Keratinocyte (primary cell): Measurements from ENCODE around the gene LYRM7.

Experiments
- EZH2 ChIP-seq: IDR thresholded peaks from one replicate; pipeline ENCODE4 v1.6.1; 2012; ENCODE audit warnings: inconsistent platforms, mild to moderate bottlenecking, low read length, moderate library complexity
- TF ChIP-seq, protein P1 (sequence below), 3 experiments: IDR thresholded peaks in 1 of 3; conservative IDR thresholded peaks in 1 of 3; optimal IDR thresholded peaks in 1 of 3; 2 replicates in 2 of 3; 3 replicates in 1 of 3; pipeline versions ENCODE3 to v1.5.1; 2011; ENCODE audit warnings: low read length in 3 of 3, mild to moderate bottlenecking in 3 of 3, moderate library complexity in 2 of 3, control low read depth in 1 of 3, inconsistent platforms in 1 of 3; ENCODE audit not compliant: insufficient read depth in 2 of 3; ENCODE audit errors: extremely low read depth in 1 of 3

DNA sequence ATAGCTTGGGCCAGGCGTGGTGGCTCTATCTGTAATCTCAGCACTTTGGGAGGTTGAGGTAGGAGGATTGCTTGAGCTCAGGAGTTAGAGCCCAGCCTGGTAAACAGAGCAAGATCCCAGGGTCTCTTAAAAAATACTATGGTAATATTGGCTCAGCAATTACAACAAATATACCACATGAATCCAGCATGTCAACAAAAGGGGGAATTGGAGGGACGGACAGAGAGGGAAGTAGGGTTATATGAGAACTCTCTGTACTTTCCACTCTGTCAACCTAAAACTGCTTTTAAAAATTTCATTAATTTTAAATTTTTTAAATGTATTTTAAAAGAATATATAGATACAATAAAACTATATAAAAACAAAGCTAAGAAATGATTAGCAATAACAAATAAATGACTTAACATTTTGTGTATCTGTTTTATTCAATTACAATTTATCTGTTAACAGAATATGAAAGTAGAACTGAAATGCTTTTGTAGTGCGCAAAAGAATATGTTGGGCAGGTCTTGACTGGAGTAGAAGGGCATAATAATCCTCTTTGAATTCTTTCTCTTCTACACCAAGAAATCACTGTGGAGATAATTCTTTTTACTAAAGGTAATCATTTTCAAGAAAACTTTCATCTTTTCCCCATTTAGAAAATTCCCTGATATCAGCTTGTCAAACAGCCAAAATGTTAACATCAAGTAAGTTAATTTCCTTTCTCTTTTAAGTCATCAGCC is 80.2 kb downstream of the LYRM7 start:
- TF ChIP-seq, protein P1, sequence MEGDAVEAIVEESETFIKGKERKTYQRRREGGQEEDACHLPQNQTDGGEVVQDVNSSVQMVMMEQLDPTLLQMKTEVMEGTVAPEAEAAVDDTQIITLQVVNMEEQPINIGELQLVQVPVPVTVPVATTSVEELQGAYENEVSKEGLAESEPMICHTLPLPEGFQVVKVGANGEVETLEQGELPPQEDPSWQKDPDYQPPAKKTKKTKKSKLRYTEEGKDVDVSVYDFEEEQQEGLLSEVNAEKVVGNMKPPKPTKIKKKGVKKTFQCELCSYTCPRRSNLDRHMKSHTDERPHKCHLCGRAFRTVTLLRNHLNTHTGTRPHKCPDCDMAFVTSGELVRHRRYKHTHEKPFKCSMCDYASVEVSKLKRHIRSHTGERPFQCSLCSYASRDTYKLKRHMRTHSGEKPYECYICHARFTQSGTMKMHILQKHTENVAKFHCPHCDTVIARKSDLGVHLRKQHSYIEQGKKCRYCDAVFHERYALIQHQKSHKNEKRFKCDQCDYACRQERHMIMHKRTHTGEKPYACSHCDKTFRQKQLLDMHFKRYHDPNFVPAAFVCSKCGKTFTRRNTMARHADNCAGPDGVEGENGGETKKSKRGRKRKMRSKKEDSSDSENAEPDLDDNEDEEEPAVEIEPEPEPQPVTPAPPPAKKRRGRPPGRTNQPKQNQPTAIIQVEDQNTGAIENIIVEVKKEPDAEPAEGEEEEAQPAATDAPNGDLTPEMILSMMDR (optimal IDR thresholded peaks at IDR 0.05 in 1 of 3, IDR thresholded peaks at IDR 0.05 in 1 of 3, conservative IDR thresholded peaks at IDR 0.05 in 1 of 3; ENCODE audit: extremely low read depth in 1 of 3, insufficient read depth in 2 of 3, low read length in 3 of 3): no peak
- TF ChIP-seq EZH2: no peak
